ENCODE measurements around the gene NPW.

NPW gene

GRCh38 chr16:2058420-2058819, 38.8 kb downstream of the NPW start:
- in situ Hi-C loops (cut with MboI; ENCODE audit: low sequenced_read_pairs) = no loop called here
- Histone ChIP-seq H3K36me3 (replicated peaks) (peaks cover 17% of the 10 kb centered on the region), H3K9me3 (no peaks in the 10 kb centered on the region), H3K4me3 (no peak overlapping the region), H3K4me1 (no peaks in the 10 kb centered on the region), H3K27me3 (ENCODE audit: low read depth) (no peaks in the 10 kb centered on the region)
- no peak for DNase-seq (ENCODE audit: low spot score in 2 of 2)

- DNase-seq (ENCODE audit: low spot score in 2 of 2) = no peak
- peaks cover 14% of the 10 kb centered on the region for H3K36me3 ChIP-seq (replicated peaks)
- in situ Hi-C loops (cut with MboI; ENCODE audit: low sequenced_read_pairs) = no loop called here
Measured at GRCh38 chr16:2058872-2059271, 39.3 kb downstream of the NPW start.

DNA sequence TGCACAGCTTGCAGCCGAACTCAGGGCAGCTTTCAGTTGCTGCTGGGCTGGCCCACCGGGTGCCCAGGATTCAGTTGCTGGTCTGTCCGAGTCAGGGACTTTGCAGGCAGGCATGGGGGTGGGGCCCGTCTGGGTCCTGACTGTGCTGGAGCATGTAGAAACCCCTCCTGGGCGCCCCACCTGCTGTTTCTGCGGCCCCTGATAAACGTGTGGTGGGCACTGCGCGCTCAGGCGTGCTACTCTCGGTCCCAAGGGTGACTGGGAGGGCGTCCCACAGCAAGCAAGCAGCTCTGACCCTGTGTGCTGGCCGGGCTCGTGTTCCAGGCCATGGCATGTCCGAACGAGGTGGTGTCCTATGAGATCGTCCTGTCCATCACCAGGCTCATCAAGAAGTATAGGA, 40.8 kb downstream of the NPW start:
- in situ Hi-C loops (cut with MboI; ENCODE audit: low sequenced_read_pairs) = no loop called here
- DNase-seq (ENCODE audit: low spot score in 2 of 2) = no peak
- Histone ChIP-seq H3K36me3 (replicated peaks) (peaks cover 14% of the 10 kb centered on the region), H3K4me1 (no peaks in the 10 kb centered on the region), H3K9me3 (no peaks in the 10 kb centered on the region), H3K4me3 (no peak overlapping the region), H3K27me3 (ENCODE audit: low read depth) (no peaks in the 10 kb centered on the region)

More at GRCh38 chr16:2058872-2059271, 39.3 kb downstream of the NPW start:
- Histone ChIP-seq H3K27me3 (ENCODE audit: low read depth) (no peaks in the 10 kb centered on the region), H3K4me3 (no peak overlapping the region), H3K4me1 (no peaks in the 10 kb centered on the region), H3K9me3 (no peaks in the 10 kb centered on the region)

- no peaks in the 10 kb centered on the region for H3K4me1 ChIP-seq
- H3K36me3 ChIP-seq (replicated peaks) = peaks cover 20% of the 10 kb centered on the region
- H3K27me3 ChIP-seq (ENCODE audit: low read depth) = no peaks in the 10 kb centered on the region
- DNase-seq (ENCODE audit: low spot score in 2 of 2) = no peak
- no peak overlapping the region for H3K4me3 ChIP-seq
- H3K9me3 ChIP-seq = no peaks in the 10 kb centered on the region
- in situ Hi-C loops (cut with MboI; ENCODE audit: low sequenced_read_pairs) = no loop called here
Measured at GRCh38 chr16:2061023-2061422, 41.4 kb downstream of the NPW start.

DNA sequence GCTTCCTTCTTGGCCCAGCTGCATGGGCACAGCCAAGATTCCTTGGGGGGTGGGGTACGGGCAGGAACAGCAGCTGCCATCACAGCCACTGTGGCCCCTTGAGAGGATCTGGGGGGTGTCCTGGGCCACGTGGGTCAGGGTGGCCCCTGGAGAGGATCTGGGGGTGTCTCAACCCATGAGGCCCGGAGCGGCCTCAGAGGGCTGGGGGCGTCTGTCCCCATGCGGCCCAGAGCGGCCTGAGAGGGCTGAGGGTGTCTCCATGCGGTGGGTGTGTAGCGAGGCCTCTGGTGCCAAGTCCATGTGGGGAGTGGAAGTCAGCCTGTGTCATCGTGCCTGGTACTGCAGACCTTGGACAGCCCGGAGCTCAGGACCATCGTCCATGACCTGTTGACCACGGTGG, 41.9 kb downstream of the NPW start:
- in situ Hi-C loops (cut with MboI; ENCODE audit: low sequenced_read_pairs) = no loop called here
- Histone ChIP-seq H3K4me3 (no peak overlapping the region), H3K9me3 (no peaks in the 10 kb centered on the region), H3K36me3 (replicated peaks) (peaks cover 24% of the 10 kb centered on the region), H3K27me3 (ENCODE audit: low read depth) (no peaks in the 10 kb centered on the region), H3K4me1 (no peaks in the 10 kb centered on the region)
- DNase-seq (ENCODE audit: low spot score in 2 of 2) = no peak

- H3K4me3 ChIP-seq = no peak overlapping the region
- H3K4me1 ChIP-seq = no peaks in the 10 kb centered on the region
- H3K9me3 ChIP-seq = no peaks in the 10 kb centered on the region
- no peak for DNase-seq (ENCODE audit: low spot score in 2 of 2)
- no peaks in the 10 kb centered on the region for H3K27me3 ChIP-seq (ENCODE audit: low read depth)
- in situ Hi-C loops (cut with MboI; ENCODE audit: low sequenced_read_pairs) = no loop called here
- H3K36me3 ChIP-seq (replicated peaks) = peaks cover 19% of the 10 kb centered on the region
Measured at GRCh38 chr16:2062801-2063200, 43.2 kb downstream of the NPW start.

- Histone ChIP-seq H3K4me3 (no peak overlapping the region), H3K9me3 (no peaks in the 10 kb centered on the region), H3K4me1 (no peaks in the 10 kb centered on the region), H3K27me3 (ENCODE audit: low read depth) (no peaks in the 10 kb centered on the region), H3K36me3 (replicated peaks) (peaks cover 20% of the 10 kb centered on the region)
- DNase-seq (ENCODE audit: low spot score in 2 of 2) = no peak
- in situ Hi-C loops (cut with MboI; ENCODE audit: low sequenced_read_pairs) = no loop called here
Measured at GRCh38 chr16:2063861-2064260, 44.3 kb downstream of the NPW start.

DNA sequence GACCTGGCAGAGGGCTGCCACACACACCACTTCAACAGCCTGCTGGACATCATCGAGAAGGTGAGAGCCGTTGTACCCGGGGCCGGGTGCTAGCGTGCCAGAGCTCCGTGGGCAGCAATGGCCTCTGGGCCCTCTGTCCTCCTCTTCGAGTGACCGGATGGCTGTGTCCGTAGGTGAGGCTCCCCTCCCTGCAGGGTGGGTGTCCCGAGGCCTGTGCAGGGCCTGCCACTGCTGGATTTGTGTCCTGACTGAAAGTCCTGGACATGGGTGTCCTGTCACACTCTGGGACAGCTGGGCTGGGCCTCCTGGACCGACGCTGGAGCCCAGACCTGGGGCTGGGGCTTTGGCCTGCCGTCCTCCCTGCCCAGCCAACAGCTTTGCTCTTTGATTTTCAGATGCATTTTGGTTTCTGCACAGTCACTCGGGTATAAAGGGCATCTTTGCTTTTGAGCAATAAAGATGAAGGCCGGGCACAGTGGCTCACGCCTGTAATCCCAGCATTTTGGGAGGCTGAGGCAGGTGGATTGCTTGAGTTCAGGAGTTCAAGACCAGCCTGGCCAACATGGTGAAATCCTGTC, 44.9 kb downstream of the NPW start:
- no peaks in the 10 kb centered on the region for H3K4me1 ChIP-seq
- no peaks in the 10 kb centered on the region for H3K9me3 ChIP-seq
- no peak overlapping the region for H3K4me3 ChIP-seq
- DNase-seq (ENCODE audit: low spot score in 2 of 2) = no peak
- peaks cover 22% of the 10 kb centered on the region for H3K36me3 ChIP-seq (replicated peaks)
- no peaks in the 10 kb centered on the region for H3K27me3 ChIP-seq (ENCODE audit: low read depth)
- in situ Hi-C loops (cut with MboI; ENCODE audit: low sequenced_read_pairs) = no loop called here

DNA sequence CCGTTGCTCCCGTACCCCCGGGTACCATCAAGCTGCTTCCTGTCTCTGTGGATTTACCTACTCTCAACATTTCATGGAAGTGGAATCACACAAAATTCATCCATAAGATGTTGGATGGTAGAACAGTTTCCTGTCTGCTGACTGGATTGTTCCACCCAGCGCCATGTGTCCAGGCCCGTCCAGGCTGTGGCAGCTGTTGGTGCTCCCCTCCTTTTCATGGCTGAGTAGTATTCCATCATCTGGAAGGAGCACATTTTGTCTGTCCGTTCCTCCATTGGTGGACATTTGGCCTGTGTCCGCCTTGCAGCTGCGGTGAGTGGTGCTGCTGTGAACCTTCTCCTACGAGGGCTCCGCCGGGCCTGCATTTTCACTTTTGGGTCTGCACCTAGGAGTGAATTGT, 46.6 kb downstream of the NPW start:
- Histone ChIP-seq H3K36me3 (replicated peaks) (peaks cover 22% of the 10 kb centered on the region), H3K27me3 (ENCODE audit: low read depth) (no peaks in the 10 kb centered on the region), H3K4me3 (no peak overlapping the region), H3K9me3 (no peaks in the 10 kb centered on the region), H3K4me1 (no peaks in the 10 kb centered on the region)
- no peak for DNase-seq (ENCODE audit: low spot score in 2 of 2)
- in situ Hi-C loops (cut with MboI; ENCODE audit: low sequenced_read_pairs) = no loop called here

All from HAP-1 (cell line).